ENCODE data around the gene BARHL1. TPM values are rescaled to one million over a fixed set of nuclear protein-coding genes. Genes with fewer than 3 reads are reported as not detected.

Gene BARHL1
- total RNA-seq, 2 experiments from 2014 or later = not detected

- ChIA-PET CTCF (ENCODE audit: unreplicated experiment) (no interaction called here), POLR2A (interaction anchor here (0.6 kb wide), 1 partner anchor 93 kb away, joined by 3 read pairs; no protein-coding TSS in a partner anchor)
- Histone ChIP-seq H3K4me1 (ENCODE audit: insufficient read depth, low read length, poor library complexity, severe bottlenecking) (no peaks in the 10 kb centered on the region), H3K36me3 (ENCODE audit: insufficient read depth, low read length) (no peaks in the 10 kb centered on the region), H3K9me3 (ENCODE audit: low read length) (no peaks in the 10 kb centered on the region), H2AFZ (ENCODE audit: low read length) (no peak overlapping the region), H4K20me1 (ENCODE audit: insufficient read depth, low read length) (no peaks in the 10 kb centered on the region), H3K4me2 (ENCODE audit: low read length) (no peak overlapping the region), H3K4me3 (ENCODE audit: low read depth, low read length, poor library complexity, severe bottlenecking) (no peak overlapping the region), H3K27ac (ENCODE audit: low read depth, low read length, poor library complexity, severe bottlenecking) (no peak overlapping the region), H3K79me2 (ENCODE audit: insufficient read depth, low read depth, low read length) (no peaks in the 10 kb centered on the region), H3K9me2 (ENCODE audit: insufficient read depth, low read length) (no peaks in the 10 kb centered on the region)
- BruUV-seq (replicated peaks) = no TSS peak
- intact Hi-C loops (cut with micrococcal nuclease; ENCODE audit: unreplicated experiment) = loop anchor here (1.0 kb wide), 2 partner anchors 69 to 165 kb away; no protein-coding TSS in a partner anchor
- DNase-seq (ENCODE audit: low spot score) = no peak
- TF ChIP-seq CTCF (conservative IDR thresholded peaks at IDR 0.05; ENCODE audit: low read length) (no peak), EZH2phosphoT487 (IDR thresholded peaks at IDR 0.05; ENCODE audit: borderline replicate concordance, low read depth, low read length) (no peak)
Measured at GRCh38 chr9:132575811-132576210, 6.6 kb upstream of the BARHL1 start.

GRCh38 chr9:132577119-132577518 is 5.3 kb upstream of the BARHL1 start:
- no peak overlapping the region for H3K27ac ChIP-seq (ENCODE audit: low read depth, low read length, poor library complexity, severe bottlenecking)
- intact Hi-C loops (cut with micrococcal nuclease; ENCODE audit: unreplicated experiment) = no loop called here
- CTCF ChIA-PET (ENCODE audit: unreplicated experiment) = no interaction called here
- no peak overlapping the region for H3K4me2 ChIP-seq (ENCODE audit: low read length)
- no peaks in the 10 kb centered on the region for H3K4me1 ChIP-seq (ENCODE audit: insufficient read depth, low read length, poor library complexity, severe bottlenecking)
- no peaks in the 10 kb centered on the region for H3K36me3 ChIP-seq (ENCODE audit: insufficient read depth, low read length)
- no peaks in the 10 kb centered on the region for H4K20me1 ChIP-seq (ENCODE audit: insufficient read depth, low read length)
- POLR2A ChIA-PET = no interaction called here
- H2AFZ ChIP-seq (ENCODE audit: low read length) = no peak overlapping the region
- H3K9me3 ChIP-seq (ENCODE audit: low read length) = no peaks in the 10 kb centered on the region
- no peak for TF ChIP-seq EZH2phosphoT487 (IDR thresholded peaks at IDR 0.05; ENCODE audit: borderline replicate concordance, low read depth, low read length)
- no peak for TF ChIP-seq CTCF (conservative IDR thresholded peaks at IDR 0.05; ENCODE audit: low read length)
- no peak for DNase-seq (ENCODE audit: low spot score)
- no peaks in the 10 kb centered on the region for H3K79me2 ChIP-seq (ENCODE audit: insufficient read depth, low read depth, low read length)
- no TSS peak for BruUV-seq (replicated peaks)
- H3K4me3 ChIP-seq (ENCODE audit: low read depth, low read length, poor library complexity, severe bottlenecking) = no peak overlapping the region
- H3K9me2 ChIP-seq (ENCODE audit: insufficient read depth, low read length) = no peaks in the 10 kb centered on the region

GRCh38 chr9:132578367-132578932 is 4.0 kb upstream of the BARHL1 start:
- Histone ChIP-seq H3K4me2 (ENCODE audit: low read length) (no peak overlapping the region), H3K79me2 (ENCODE audit: insufficient read depth, low read depth, low read length) (no peaks in the 10 kb centered on the region), H3K27ac (ENCODE audit: low read depth, low read length, poor library complexity, severe bottlenecking) (no peak overlapping the region), H3K9me2 (ENCODE audit: insufficient read depth, low read length) (no peaks in the 10 kb centered on the region), H3K9me3 (ENCODE audit: low read length) (no peaks in the 10 kb centered on the region), H2AFZ (ENCODE audit: low read length) (no peak overlapping the region), H3K4me3 (ENCODE audit: low read depth, low read length, poor library complexity, severe bottlenecking) (no peak overlapping the region), H3K4me1 (ENCODE audit: insufficient read depth, low read length, poor library complexity, severe bottlenecking) (no peaks in the 10 kb centered on the region), H3K36me3 (ENCODE audit: insufficient read depth, low read length) (no peaks in the 10 kb centered on the region), H4K20me1 (ENCODE audit: insufficient read depth, low read length) (no peaks in the 10 kb centered on the region)
- no TSS peak for BruUV-seq (replicated peaks)
- ChIA-PET POLR2A (no interaction called here), CTCF (ENCODE audit: unreplicated experiment) (no interaction called here)
- intact Hi-C loops (cut with micrococcal nuclease; ENCODE audit: unreplicated experiment) = no loop called here
- no peak for DNase-seq (ENCODE audit: low spot score)
- TF ChIP-seq EZH2phosphoT487 (IDR thresholded peaks at IDR 0.05; ENCODE audit: borderline replicate concordance, low read depth, low read length) (no peak), CTCF (conservative IDR thresholded peaks at IDR 0.05; ENCODE audit: low read length) (no peak)

Measured in OCI-LY7 (cell line).